Smooth muscle cell (in vitro differentiated cells): ENCODE measurements around the gene TNFAIP1. TPM values are rescaled to one million over a fixed set of nuclear protein-coding genes. Genes with fewer than 3 reads are reported as not detected.

Source experiments
- DNase-seq: peaks from one replicate; lab custom pipeline; 2025; ENCODE audit not compliant: unreplicated experiment; lab: John Stamatoyannopoulos, UW
- H2AFZ ChIP-seq: fragments of 200-600 bp; sonication (generic); 2 replicates; pipeline ENCODE4 v1.6.0; 2016; ENCODE audit warnings: antibody characterized with exemption, low read depth, mild to moderate bottlenecking
- H3F3A ChIP-seq: fragments of 200-600 bp; sonication (generic); 2 replicates; pipeline ENCODE4 v1.6.0; 2017; ENCODE audit warnings: antibody characterized with exemption, low read depth
- H3K27ac ChIP-seq: fragments of 200-600 bp; sonication (generic); 2 replicates; pipeline ENCODE4 v1.5.1; 2016; ENCODE audit warnings: low read depth, mild to moderate bottlenecking
- H3K27me3 ChIP-seq: fragments of 200-600 bp; sonication (generic); 2 replicates; pipeline ENCODE4 v1.6.1; 2016; ENCODE audit warnings: low read depth, mild to moderate bottlenecking
- H3K36me3 ChIP-seq: fragments of 200-600 bp; sonication (generic); 2 replicates; pipeline ENCODE4 v1.5.1; 2016; ENCODE audit warnings: low read depth
- H3K4me1 ChIP-seq: fragments of 200-600 bp; sonication (generic); 2 replicates; pipeline ENCODE4 v1.5.1; 2016; ENCODE audit warnings: low read depth
- H3K4me2 ChIP-seq: fragments of 200-600 bp; sonication (generic); 2 replicates; pipeline ENCODE4 v1.6.0; 2016; ENCODE audit warnings: mild to moderate bottlenecking
- H3K4me3 ChIP-seq: fragments of 200-600 bp; sonication (generic); 2 replicates; pipeline ENCODE4 v1.5.1; 2016; ENCODE audit warnings: mild to moderate bottlenecking
- H3K79me2 ChIP-seq: fragments of 200-600 bp; sonication (generic); 2 replicates; pipeline ENCODE4 v1.6.0; 2016; ENCODE audit warnings: low read depth, mild to moderate bottlenecking
- H3K9ac ChIP-seq: fragments of 200-600 bp; sonication (generic); 2 replicates; pipeline ENCODE4 v1.6.0; 2016; ENCODE audit warnings: low read depth
- H3K9me3 ChIP-seq: fragments of 200-600 bp; sonication (generic); replicated peaks from 2 replicates; pipeline ENCODE4 v1.5.1; 2016; ENCODE audit warnings: low read depth
- H4K20me1 ChIP-seq: fragments of 200-600 bp; sonication (generic); 2 replicates; pipeline ENCODE4 v1.6.0; 2016; ENCODE audit warnings: low read depth
- CTCF ChIP-seq: fragments of 200-600 bp; sonication (generic); IDR thresholded peaks from 2 replicates; pipeline ENCODE4 v1.5.1; 2017; ENCODE audit warnings: borderline replicate concordance, mild to moderate bottlenecking, antibody characterized with exemption; ENCODE audit not compliant: insufficient read depth, poor library complexity, severe bottlenecking
- WGBS: methylation state at CpG from one replicate; pipeline ENCODE4 v1.1.7; 2016; ENCODE audit warnings: low lambda C conversion rate; 5-methylcytosine and 5-hydroxymethylcytosine counted together
- polyA plus RNA-seq: library from polyadenylated mRNA; unstranded; fragments of >200 nt; fragmentation: Nextera tagmentation; extraction: Ambion mirVana; gene quantifications from 2 replicates; pipeline ENCODE4 v1.2.1, GENCODE V29; 2016
- total RNA-seq: library from RNA; depleted of rRNA; stranded (reverse); fragments of >200 nt; gene quantifications from 2 replicates; pipeline ENCODE4 v1.2.3, GENCODE V29; 2014

Gene TNFAIP1
- total and polyA plus RNA-seq, 2 experiments from 2014 or later: 75.0 to 81.0 TPM

- Histone ChIP-seq H3K79me2 (peaks cover 19% of the 10 kb centered on the region), H3K9me3 (no peaks in the 10 kb centered on the region), H4K20me1 (peaks cover 49% of the 10 kb centered on the region), H2AFZ (no peak overlapping the region), H3K4me3 (peak overlapping the region; percentile 68), H3K9ac (no peak overlapping the region), H3K27ac (no peak overlapping the region), H3K27me3 (no peaks in the 10 kb centered on the region), H3K4me2 (peak overlapping the region; percentile 94), H3K36me3 (no peaks in the 10 kb centered on the region), H3K4me1 (peaks cover 20% of the 10 kb centered on the region), H3F3A (peaks cover 5% of the 10 kb centered on the region)
- no peak for DNase-seq
- TF ChIP-seq CTCF: no peak
- 89% methylated on average over 6 of the region's 6 CpGs for WGBS
These were observed 37.3 kb downstream of the TNFAIP1 start for GRCh38 chr17:28372945-28373274.

GRCh38 chr17:28379814-28380801 is 44.5 kb downstream of the TNFAIP1 start:
- no peak for DNase-seq

DNA sequence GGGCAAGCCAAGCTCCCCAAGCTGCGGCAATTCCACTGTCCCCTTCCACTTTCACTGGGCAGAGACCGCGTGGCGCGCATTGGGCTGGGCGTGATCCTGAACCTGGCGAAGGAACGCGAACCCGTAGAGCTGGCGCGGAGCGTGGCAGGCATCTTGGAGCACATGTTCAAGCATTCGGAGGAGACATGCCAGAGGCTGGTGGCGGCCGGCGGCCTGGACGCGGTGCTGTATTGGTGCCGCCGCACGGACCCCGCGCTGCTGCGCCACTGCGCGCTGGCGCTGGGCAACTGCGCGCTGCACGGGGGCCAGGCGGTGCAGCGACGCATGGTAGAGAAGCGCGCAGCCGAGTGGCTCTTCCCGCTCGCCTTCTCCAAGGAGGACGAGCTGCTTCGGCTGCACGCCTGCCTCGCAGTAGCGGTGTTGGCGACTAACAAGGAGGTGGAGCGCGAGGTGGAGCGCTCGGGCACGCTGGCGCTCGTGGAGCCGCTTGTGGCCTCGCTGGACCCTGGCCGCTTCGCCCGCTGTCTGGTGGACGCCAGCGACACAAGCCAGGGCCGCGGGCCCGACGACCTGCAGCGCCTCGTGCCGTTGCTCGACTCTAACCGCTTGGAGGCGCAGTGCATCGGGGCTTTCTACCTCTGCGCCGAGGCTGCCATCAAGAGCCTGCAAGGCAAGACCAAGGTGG is 45.7 kb downstream of the TNFAIP1 start:
- no peaks in the 10 kb centered on the region for H3K36me3 ChIP-seq
- no peak for DNase-seq
- no peaks in the 10 kb centered on the region for H3K79me2 ChIP-seq
- H3K9me3 ChIP-seq: no peaks in the 10 kb centered on the region
- 28% methylated on average over 71 of the region's 72 CpGs for WGBS
- peak overlapping the region; percentile 10 for H3K4me3 ChIP-seq
- peak; percentile 34 for TF ChIP-seq CTCF
- peak overlapping the region; percentile 68 for H3K4me2 ChIP-seq
- H3K27ac ChIP-seq: no peak overlapping the region
- H3F3A ChIP-seq: no peaks in the 10 kb centered on the region
- no peak overlapping the region for H3K9ac ChIP-seq
- peaks cover 75% of the 10 kb centered on the region for H4K20me1 ChIP-seq
- peaks cover 27% of the 10 kb centered on the region for H3K27me3 ChIP-seq
- H3K4me1 ChIP-seq: no peaks in the 10 kb centered on the region
- H2AFZ ChIP-seq: no peak overlapping the region

More at GRCh38 chr17:28379814-28380801, 44.5 kb downstream of the TNFAIP1 start:
- H4K20me1 ChIP-seq: peaks cover 80% of the 10 kb centered on the region
- no peaks in the 10 kb centered on the region for H3K9me3 ChIP-seq
- TF ChIP-seq CTCF: no peak
- H2AFZ ChIP-seq: no peak overlapping the region
- no peak overlapping the region for H3K27ac ChIP-seq
- no peaks in the 10 kb centered on the region for H3K36me3 ChIP-seq
- no peaks in the 10 kb centered on the region for H3K79me2 ChIP-seq
- peak overlapping the region; percentile 21 for H3K4me2 ChIP-seq
- WGBS: 65% methylated on average over 10 of the region's 10 CpGs
- H3F3A ChIP-seq: no peaks in the 10 kb centered on the region
- no peak overlapping the region for H3K4me3 ChIP-seq
- no peaks in the 10 kb centered on the region for H3K4me1 ChIP-seq
- peaks cover 27% of the 10 kb centered on the region for H3K27me3 ChIP-seq
- no peak overlapping the region for H3K9ac ChIP-seq
